ENCODE data around the gene FBXW7. TPM values are rescaled to one million over a fixed set of nuclear protein-coding genes. Genes with fewer than 3 reads are reported as not detected.

FBXW7 gene
- total RNA-seq, 1 donor from 2014 or later = 56.7 TPM

DNA sequence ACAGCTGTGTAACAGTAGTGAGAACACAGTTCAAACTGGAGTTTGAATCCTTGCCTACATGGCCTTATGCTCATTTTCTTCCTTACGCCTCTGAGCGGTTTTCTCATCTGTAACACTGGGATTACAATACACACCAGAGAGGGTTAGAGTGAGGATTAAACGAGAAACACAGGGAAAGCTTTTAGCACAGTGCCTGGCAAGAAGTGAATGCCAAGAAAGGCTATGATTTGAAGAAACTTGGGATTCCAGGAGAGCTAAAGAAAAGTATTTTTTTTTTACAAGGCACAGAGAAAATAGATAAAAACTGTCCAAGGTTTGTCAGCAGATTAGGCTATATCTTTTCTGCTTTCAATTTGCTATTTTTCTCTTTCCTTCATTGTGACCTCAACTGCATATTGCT lies 246.4 kb downstream of the FBXW7 start:
- no peak for TF ChIP-seq CTCF (IDR thresholded peaks at IDR 0.05; ENCODE audit: borderline replicate concordance)
- no peak for DNase-seq
- Histone ChIP-seq H3K27ac (replicated peaks) (no peak overlapping the region), H3K4me3 (no peak overlapping the region), H3K36me3 (no peaks in the 10 kb centered on the region), H3K27me3 (ENCODE audit: low read depth) (no peaks in the 10 kb centered on the region), H3K4me1 (no peaks in the 10 kb centered on the region), H3K9me3 (replicated peaks) (no peaks in the 10 kb centered on the region)
- intact Hi-C loops (cut with micrococcal nuclease) = no loop called here

GRCh38 chr4:152283801-152284470 lies 252.0 kb downstream of the FBXW7 start:
- Histone ChIP-seq H3K4me1 (no peaks in the 10 kb centered on the region), H3K4me3 (no peak overlapping the region), H3K9me3 (replicated peaks) (no peaks in the 10 kb centered on the region), H3K27me3 (ENCODE audit: low read depth) (no peaks in the 10 kb centered on the region), H3K27ac (replicated peaks) (no peak overlapping the region), H3K36me3 (no peaks in the 10 kb centered on the region)
- no peak for TF ChIP-seq CTCF (IDR thresholded peaks at IDR 0.05; ENCODE audit: borderline replicate concordance)
- no peak for DNase-seq
- intact Hi-C loops (cut with micrococcal nuclease) = no loop called here

DNA sequence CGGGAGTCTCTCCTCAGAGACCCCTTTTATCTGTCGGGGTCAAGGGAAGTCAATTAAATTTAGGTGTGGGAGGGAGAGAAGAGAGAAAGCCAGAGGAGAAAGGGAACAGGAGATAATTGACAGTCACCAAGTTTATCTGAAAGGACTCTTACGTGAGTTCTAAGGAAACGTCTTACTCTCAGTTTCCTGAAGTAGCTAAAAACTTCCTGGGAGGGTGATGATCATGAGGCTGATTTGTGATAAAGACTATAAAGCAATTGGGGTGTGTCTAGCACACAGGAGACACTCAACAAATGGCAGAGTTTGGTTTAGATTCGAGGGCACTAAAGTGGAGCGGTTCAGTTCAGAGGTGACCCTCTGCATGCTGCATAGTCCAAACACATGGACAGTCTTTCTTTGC lies 254.1 kb downstream of the FBXW7 start:
- Histone ChIP-seq H3K9me3 (replicated peaks) (no peaks in the 10 kb centered on the region), H3K4me1 (no peaks in the 10 kb centered on the region), H3K36me3 (no peaks in the 10 kb centered on the region), H3K27me3 (ENCODE audit: low read depth) (no peaks in the 10 kb centered on the region), H3K27ac (replicated peaks) (no peak overlapping the region), H3K4me3 (no peak overlapping the region)
- intact Hi-C loops (cut with micrococcal nuclease) = no loop called here
- no peak for TF ChIP-seq CTCF (IDR thresholded peaks at IDR 0.05; ENCODE audit: borderline replicate concordance)
- no peak for DNase-seq

DNA sequence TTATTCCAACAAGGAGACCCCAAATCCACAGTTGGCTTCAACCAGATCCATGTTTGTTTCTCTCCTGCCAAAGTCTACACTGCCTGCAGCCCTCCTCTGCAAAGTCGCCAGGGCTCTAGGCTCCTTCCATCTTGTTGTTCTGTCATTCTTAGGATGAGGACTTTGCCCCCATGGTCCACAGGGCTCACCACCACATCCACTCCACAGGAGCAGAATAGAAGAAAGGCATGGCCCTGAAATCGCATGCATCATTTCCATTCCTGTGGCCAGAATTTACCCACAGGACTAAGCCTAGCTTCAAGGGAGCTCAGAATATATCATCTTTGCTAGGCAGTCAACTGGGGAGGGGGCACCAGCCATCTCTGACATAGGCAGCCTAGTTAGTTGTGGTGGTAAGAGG lies 254.7 kb downstream of the FBXW7 start:
- no peak overlapping the region for H3K4me3 ChIP-seq
- H3K4me1 ChIP-seq = no peaks in the 10 kb centered on the region
- no peak overlapping the region for H3K27ac ChIP-seq (replicated peaks)
- H3K9me3 ChIP-seq (replicated peaks) = no peaks in the 10 kb centered on the region
- no peaks in the 10 kb centered on the region for H3K27me3 ChIP-seq (ENCODE audit: low read depth)
- DNase-seq = no peak
- TF ChIP-seq CTCF (IDR thresholded peaks at IDR 0.05; ENCODE audit: borderline replicate concordance) = no peak
- intact Hi-C loops (cut with micrococcal nuclease) = no loop called here
- no peaks in the 10 kb centered on the region for H3K36me3 ChIP-seq

DNA sequence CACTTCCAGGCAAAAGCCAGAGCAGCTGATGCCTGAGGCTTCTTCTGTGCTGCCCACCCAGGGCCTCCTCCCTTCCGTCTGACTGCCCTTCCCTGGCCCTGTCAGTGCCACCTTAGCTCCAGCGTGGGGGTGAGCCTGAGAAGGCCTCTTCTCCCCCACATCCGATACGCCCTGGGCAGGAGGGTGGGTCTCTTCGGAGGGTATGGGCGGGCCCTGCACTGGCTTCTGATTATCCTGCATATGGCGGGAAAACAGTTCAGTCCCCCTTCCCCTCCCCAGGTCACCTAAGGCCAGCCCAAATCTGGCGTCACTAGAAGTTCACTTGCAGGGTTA lies 256.7 kb downstream of the FBXW7 start:
- H3K27me3 ChIP-seq (ENCODE audit: low read depth) = no peaks in the 10 kb centered on the region
- H3K4me3 ChIP-seq = no peak overlapping the region
- H3K9me3 ChIP-seq (replicated peaks) = no peaks in the 10 kb centered on the region
- no peak for TF ChIP-seq CTCF (IDR thresholded peaks at IDR 0.05; ENCODE audit: borderline replicate concordance)
- H3K36me3 ChIP-seq = no peaks in the 10 kb centered on the region
- no peak for DNase-seq
- intact Hi-C loops (cut with micrococcal nuclease) = no loop called here
- H3K4me1 ChIP-seq = no peaks in the 10 kb centered on the region
- no peak overlapping the region for H3K27ac ChIP-seq (replicated peaks)
